LNCaP clone FGC (cell line): ENCODE measurements around the gene DCUN1D5.

Source experiments
- DNase-seq: peaks from one replicate; pipeline ENCODE4 v3.0.0-alpha.2; 2011; ENCODE audit warnings: low read depth
- H3K4me3 ChIP-seq: 2 replicates; pipeline ENCODE4 v1.5.1; 2011; ENCODE audit warnings: mild to moderate bottlenecking, low read depth, low read length, control low read depth
- CTCF ChIP-seq: IDR thresholded peaks from 2 replicates; pipeline ENCODE4 v1.5.1; 2012; ENCODE audit warnings: mild to moderate bottlenecking; ENCODE audit not compliant: control insufficient read depth, insufficient read depth; ENCODE audit errors: extremely low read depth

DCUN1D5 gene

DNA sequence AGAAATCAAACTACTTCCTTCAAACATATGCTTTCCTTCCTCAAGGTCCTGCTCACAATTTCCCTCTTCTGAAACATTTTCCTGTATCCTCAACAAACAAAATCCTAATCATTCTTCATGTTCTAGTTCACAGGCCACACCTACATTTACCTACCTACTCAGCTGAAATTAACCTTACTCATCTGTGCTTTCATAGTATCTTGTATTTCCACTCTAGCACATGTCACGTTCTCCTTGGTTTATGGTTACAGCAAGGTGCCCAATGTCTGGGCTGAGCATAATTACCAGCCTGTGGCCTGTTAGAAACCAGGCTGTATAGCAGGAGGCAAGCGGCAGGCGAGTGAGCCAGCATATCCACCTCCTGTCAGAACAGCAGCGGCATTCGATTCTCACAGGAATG, 13.2 kb downstream of the DCUN1D5 start:
- no peak for TF ChIP-seq CTCF
- DNase-seq, result no peak
- no peak overlapping the region for H3K4me3 ChIP-seq

DNA sequence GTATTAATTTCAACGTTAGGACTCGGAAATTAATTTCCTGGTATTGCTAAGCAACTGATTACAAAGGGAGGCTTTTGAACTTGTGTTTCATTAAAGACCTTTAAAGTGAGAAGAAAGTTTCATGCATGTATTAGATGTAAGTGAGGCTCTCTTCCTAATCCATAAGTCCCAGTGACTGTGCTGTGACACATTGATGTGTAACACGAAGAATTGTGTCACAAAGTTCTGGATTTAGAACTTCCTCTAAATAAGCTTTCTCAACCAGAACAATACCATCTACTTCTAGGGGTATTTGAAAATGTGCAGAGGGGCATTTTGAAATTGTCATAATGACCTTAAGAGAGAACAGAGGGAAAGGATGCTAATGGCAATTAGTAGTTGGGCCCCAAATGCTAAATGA, 14.4 kb downstream of the DCUN1D5 start:
- H3K4me3 ChIP-seq, result no peak overlapping the region
- DNase-seq, result no peak
- no peak for TF ChIP-seq CTCF

DNA sequence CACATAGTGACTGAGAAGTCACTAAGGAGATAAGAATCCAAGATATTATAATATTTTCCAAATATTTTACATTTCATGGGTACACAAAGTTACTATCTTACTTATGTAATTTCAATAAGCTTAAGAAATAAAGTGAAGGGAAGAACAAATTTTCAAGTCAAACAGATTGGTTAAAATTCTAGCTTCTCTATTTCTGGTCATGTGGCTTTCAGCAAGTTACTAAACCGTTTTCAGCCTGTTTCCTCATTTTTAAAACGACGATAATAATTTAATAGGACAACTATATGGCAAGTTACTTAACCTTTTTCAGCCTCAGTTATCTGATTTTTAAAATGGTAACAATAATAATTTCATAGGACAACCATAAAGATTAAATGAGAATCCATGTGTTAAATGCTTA, 15.6 kb downstream of the DCUN1D5 start:
- TF ChIP-seq CTCF, result no peak
- H3K4me3 ChIP-seq, result no peak overlapping the region
- DNase-seq, result no peak

GRCh38 chr11:103071008-103071407, 21.0 kb downstream of the DCUN1D5 start:
- no peak for DNase-seq
- TF ChIP-seq CTCF, result no peak
- no peak overlapping the region for H3K4me3 ChIP-seq

GRCh38 chr11:103070142-103070541, 21.8 kb downstream of the DCUN1D5 start:
- no peak overlapping the region for H3K4me3 ChIP-seq
- no peak for DNase-seq
- TF ChIP-seq CTCF, result no peak

GRCh38 chr11:103069367-103069766, 22.6 kb downstream of the DCUN1D5 start:
- no peak for TF ChIP-seq CTCF
- no peak for DNase-seq
- H3K4me3 ChIP-seq, result no peak overlapping the region

GRCh38 chr11:103067118-103067517, 24.8 kb downstream of the DCUN1D5 start:
- no peak for DNase-seq
- TF ChIP-seq CTCF, result no peak
- H3K4me3 ChIP-seq, result no peak overlapping the region
